GM12878 (cell line): ENCODE results near the gene DZANK1. TPM values are rescaled to one million over a fixed set of nuclear protein-coding genes. Genes with fewer than 3 reads are reported as not detected.
A peak's percentile ranks its signal among the peaks of the same experiment; 100 is the strongest.

Experiments
- ATF3 ChIP-seq: IDR thresholded peaks from 2 replicates; pipeline ENCODE4 v1.6.1; 2011; ENCODE audit warnings: low read depth, mild to moderate bottlenecking, low read length, moderate library complexity, borderline replicate concordance; ENCODE audit errors: extremely low read depth
- BACH1 ChIP-seq: fragments of 450-650 bp; IDR thresholded peaks from 2 replicates; pipeline ENCODE4 v1.6.1; 2017; ENCODE audit warnings: mild to moderate bottlenecking, borderline replicate concordance
- BRCA1 ChIP-seq: IDR thresholded peaks from 2 replicates; pipeline ENCODE4 v1.6.1; 2011; ENCODE audit warnings: low read depth, low read length, improper control_type of control experiment
- CREB1 ChIP-seq: IDR thresholded peaks from 2 replicates; pipeline ENCODE4 v1.6.1; 2012; ENCODE audit warnings: low read depth, mild to moderate bottlenecking, inconsistent platforms
- GABPA ChIP-seq: IDR thresholded peaks from 2 replicates; pipeline ENCODE4 v1.6.1; 2014; ENCODE audit warnings: antibody characterized with exemption, low read depth, mild to moderate bottlenecking, inconsistent platforms
- HCFC1 ChIP-seq: fragments of 150-350 bp; IDR thresholded peaks from 2 replicates; pipeline ENCODE4 v1.6.1; 2014; ENCODE audit warnings: low read length
- HDAC6 ChIP-seq: fragments of 200-600 bp; sonication (generic); IDR thresholded peaks from one replicate; pipeline ENCODE4 v1.8.0; 2017; ENCODE audit warnings: antibody characterized with exemption; ENCODE audit not compliant: unreplicated experiment
- MAX ChIP-seq: IDR thresholded peaks from 2 replicates; pipeline ENCODE4 v1.6.1; 2012; ENCODE audit warnings: low read depth, low read length, improper control_type of control experiment
- MLLT1 ChIP-seq: fragments of 450-650 bp; IDR thresholded peaks from 2 replicates; pipeline ENCODE4 v1.6.1; 2016; ENCODE audit warnings: mild to moderate bottlenecking
- MXI1 ChIP-seq: fragments of 150-350 bp; IDR thresholded peaks from 2 replicates; pipeline ENCODE4 v1.6.1; 2011; ENCODE audit warnings: low read depth, mild to moderate bottlenecking, inconsistent platforms, low read length, improper control_type of control experiment
- NBN ChIP-seq: fragments of 450-650 bp; IDR thresholded peaks from 2 replicates; pipeline ENCODE4 v1.6.1; 2016
- NR2C1 ChIP-seq: fragments of 450-650 bp; IDR thresholded peaks from 2 replicates; pipeline ENCODE4 v1.6.1; 2017; ENCODE audit warnings: antibody characterized with exemption, mild to moderate bottlenecking, moderate library complexity
- PAX5 ChIP-seq: IDR thresholded peaks from 2 replicates; pipeline ENCODE4 v1.6.1; 2011; ENCODE audit warnings: low read depth, low read length, borderline replicate concordance
- POLR2AphosphoS5 ChIP-seq: IDR thresholded peaks from 2 replicates; pipeline ENCODE4 v1.6.1; 2011; ENCODE audit warnings: mild to moderate bottlenecking, low read length, inconsistent platforms
- POU2F2 ChIP-seq: IDR thresholded peaks from 3 replicates; pipeline ENCODE4 v1.6.1; 2011; ENCODE audit warnings: low read depth, mild to moderate bottlenecking, low read length, borderline replicate concordance
- RB1 ChIP-seq: fragments of 450-650 bp; formaldehyde crosslinking; IDR thresholded peaks from 2 replicates; pipeline ENCODE4 v1.6.1; 2017; ENCODE audit warnings: mild to moderate bottlenecking, borderline replicate concordance
- RELA ChIP-seq: fragments of 450-650 bp; IDR thresholded peaks from 2 replicates; pipeline ENCODE4 v1.8.0; 2014; ENCODE audit warnings: borderline replicate concordance; ENCODE audit not compliant: partially characterized antibody
- RELB ChIP-seq: fragments of 450-650 bp; IDR thresholded peaks from 2 replicates; pipeline ENCODE4 v1.6.1; 2017; ENCODE audit warnings: low read depth, mild to moderate bottlenecking, moderate library complexity
- SREBF1 ChIP-seq: IDR thresholded peaks from 2 replicates; pipeline ENCODE4 v1.6.1; 2012; ENCODE audit warnings: mild to moderate bottlenecking, low read length
- TBL1XR1 ChIP-seq: IDR thresholded peaks from 2 replicates; pipeline ENCODE4 v1.6.1; 2012; ENCODE audit warnings: low read depth, low read length, improper control_type of control experiment
- YBX1 ChIP-seq: fragments of 450-650 bp; IDR thresholded peaks from 2 replicates; pipeline ENCODE4 v1.6.1; 2016; ENCODE audit warnings: antibody characterized with exemption
- ZNF687 ChIP-seq: fragments of 450-650 bp; IDR thresholded peaks from 2 replicates; pipeline ENCODE4 v1.6.1; 2017; ENCODE audit warnings: mild to moderate bottlenecking, moderate library complexity
- polyA plus RNA-seq, 11 experiments: library from polyadenylated mRNA; depleted of rRNA in 4 of 11; unstranded in 6 of 11; stranded (reverse) in 5 of 11; fragments of >200 nt; fragmentation: Nextera tagmentation in 4 of 11; fragmentation: Illumina TruSeq in 1 of 11; extraction: Ambion mirVana in 4 of 11; extraction: Trizol in 1 of 11; gene quantifications; 1 replicate in 1 of 11; 2 replicates in 10 of 11; pipeline versions ENCODE4 v1.2.1 to v1.2.3, GENCODE V29; 2011 to 2016; ENCODE audit warnings: inconsistent platforms in 2 of 11, missing spikeins in 2 of 11, low read depth in 1 of 11
- total RNA-seq, 4 experiments: library from RNA; depleted of rRNA in 3 of 4; stranded (reverse); fragments of >200 nt in 3 of 4; fragmentation: Illumina TruSeq in 1 of 4; extraction: Trizol in 1 of 4; gene quantifications; 2 replicates each; pipeline versions ENCODE4 v1.2.1 to v1.2.3, GENCODE V29; 2013 to 2021

Gene DZANK1
- total and polyA plus RNA-seq, 10 of the 15 experiments (the other 5 are each of a cell fraction or from before 2014, with no cell fraction given): 3.6 to 12.6 (median 6.5) TPM

GRCh38 chr20:18496740-18497592 lies 30.1 kb upstream of the DZANK1 start, which contains the start of gene RBBP9 (continued):
- TF ChIP-seq MLLT1 (peak; percentile 33; the same call in 1 of the 2 replicates), MXI1 (peak; percentile 33; the same call in 1 of the 2 replicates), BACH1 (0 out of 2 replicates have a peak, but pooled peaks have one; percentile 51), ATF3 (no peak), YBX1 (no peak), NBN (peak; percentile 70; the same call in 1 of the 2 replicates), MAX (0 out of 2 replicates have a peak, but pooled peaks have one; percentile 49), HCFC1 (peak; percentile 92), TBL1XR1 (no peak), PAX5 (0 out of 2 replicates have a peak, but pooled peaks have one; percentile 34), CREB1 (no peak), RELA (peak; percentile 13), NR2C1 (peak; percentile 47; the same call in 1 of the 2 replicates), POLR2AphosphoS5 (0 out of 2 replicates have a peak, but pooled peaks have one; percentile 28), POU2F2 (peak; percentile 47; the same call in 1 of the 3 replicates), RB1 (0 out of 2 replicates have a peak, but pooled peaks have one; percentile 55), ZNF687 (peak; percentile 19; the same call in 1 of the 2 replicates), BRCA1 (no peak), SREBF1 (peak; percentile 83), HDAC6 (no peak), RELB (peak; percentile 76), GABPA (peak; percentile 62)
